Stimulated activated CD8-positive, alpha-beta memory T cell treated with anti-CD3 and anti-CD28 coated beads, Interleukin-7, amount 100 ng/mL, for 24 hours (primary cell): Measurements from ENCODE around the gene RRBP1.
"Not testable (repeated sequence)": the region's sequence is repeated elsewhere in the genome, so short reads cannot be mapped to it uniquely, and the experiment has no call there.

ENCODE experiments used
- DNase-seq: peaks from one replicate; pipeline ENCODE4 v3.0.0-alpha.2; 2020; ENCODE audit warnings: low read depth

RRBP1 gene

GRCh38 chr20:17708675-17709360 lies 26.8 kb upstream of the RRBP1 start:
- DNase-seq, result no peak

- not testable (repeated sequence) for DNase-seq
Observed at GRCh38 chr20:17707951-17708350, 25.9 kb upstream of the RRBP1 start.

- no peak for DNase-seq
Observed at GRCh38 chr20:17706632-17707031, 24.6 kb upstream of the RRBP1 start.

- DNase-seq, result no peak
Observed at GRCh38 chr20:17705916-17706315, 23.9 kb upstream of the RRBP1 start.

- no peak for DNase-seq
Observed at GRCh38 chr20:17704589-17705317, 22.7 kb upstream of the RRBP1 start.

GRCh38 chr20:17701826-17702225 lies 19.8 kb upstream of the RRBP1 start:
- no peak for DNase-seq

- no peak for DNase-seq
Observed at GRCh38 chr20:17700637-17701036, 18.6 kb upstream of the RRBP1 start.

GRCh38 chr20:17699931-17700351 lies 17.9 kb upstream of the RRBP1 start, which contains the start of gene BANF2:
Gene BANF2, plus strand, starts transcription at chr20:17699966. Its CDS starts 25,060 bp downstream, at chr20:17725026.
- DNase-seq, result no peak

- no peak for DNase-seq
Observed at GRCh38 chr20:17698384-17698783, 16.3 kb upstream of the RRBP1 start.

GRCh38 chr20:17697171-17697570 lies 15.1 kb upstream of the RRBP1 start:
- no peak for DNase-seq

GRCh38 chr20:17696287-17696686 lies 14.2 kb upstream of the RRBP1 start:
- DNase-seq, result no peak

- no peak for DNase-seq
Observed at GRCh38 chr20:17694767-17695166, 12.7 kb upstream of the RRBP1 start.

- no peak for DNase-seq
Observed at GRCh38 chr20:17693444-17694001, 11.5 kb upstream of the RRBP1 start.

GRCh38 chr20:17691758-17692157 lies 9.7 kb upstream of the RRBP1 start:
- no peak for DNase-seq

GRCh38 chr20:17690144-17690543 lies 8.1 kb upstream of the RRBP1 start:
- DNase-seq, result no peak

- no peak for DNase-seq
Observed at GRCh38 chr20:17688965-17689364, 6.9 kb upstream of the RRBP1 start.

- no peak for DNase-seq
Observed at GRCh38 chr20:17687800-17688199, 5.8 kb upstream of the RRBP1 start.

GRCh38 chr20:17685168-17685567 lies 3.1 kb upstream of the RRBP1 start:
- DNase-seq, result no peak

- DNase-seq, result no peak
Observed at GRCh38 chr20:17684077-17684888, 2.2 kb upstream of the RRBP1 start.

GRCh38 chr20:17683218-17684076 lies 1.4 kb upstream of the RRBP1 start:
- DNase-seq, result no peak

GRCh38 chr20:17682889-17683198 lies 802 bp upstream of the RRBP1 start:
- no peak for DNase-seq

- no peak for DNase-seq
Observed at GRCh38 chr20:17681726-17682102, 328 bp downstream of the RRBP1 start.
